Vagina (tissue), 2 donors: Measurements from ENCODE around the gene MAST4. TPM values are rescaled to one million over a fixed set of nuclear protein-coding genes. Genes with fewer than 3 reads are reported as not detected.

Source experiments
- DNase-seq, 2 donors: peaks; one replicate each; pipeline ENCODE4 v3.0.0-alpha.2; 2017; ENCODE audit errors: extremely low spot score in 2 of 2
- H3K27ac ChIP-seq: fragments of 200-600 bp; sonication (generic); one replicate; pipeline ENCODE4 v1.5.1; 2019
- H3K27me3 ChIP-seq: fragments of 200-600 bp; sonication (generic); one replicate; pipeline ENCODE4 v1.5.1; 2019
- H3K36me3 ChIP-seq, 2 donors: fragments of 200-600 bp; sonication (generic); one replicate each; pipeline ENCODE4 v1.5.1; 2017 to 2019
- H3K4me1 ChIP-seq: fragments of 200-600 bp; sonication (generic); one replicate; pipeline ENCODE4 v1.5.1; 2019
- H3K4me3 ChIP-seq, 2 donors: fragments of 200-600 bp; sonication (generic); 1 replicate in 1 of 2; 2 replicates in 1 of 2; pipeline ENCODE4 v1.5.1; 2016 to 2019
- H3K9me3 ChIP-seq: fragments of 200-600 bp; sonication (generic); one replicate; pipeline ENCODE4 v1.5.1; 2019
- CTCF ChIP-seq, 3 experiments: fragments of 450-650 bp in 2 of 3; fragments of 200-600 bp in 1 of 3; sonication (generic) in 1 of 3; IDR thresholded peaks; one replicate each; pipeline ENCODE4 v1.5.1; 2017 to 2019; ENCODE audit warnings: antibody characterized with exemption in 3 of 3, mild to moderate bottlenecking in 2 of 3, moderate library complexity in 2 of 3
- POLR2A ChIP-seq, 2 donors: fragments of 450-650 bp; IDR thresholded peaks; one replicate each; pipeline ENCODE4 v1.6.1; 2017; ENCODE audit warnings: antibody characterized with exemption in 2 of 2, mild to moderate bottlenecking in 2 of 2, moderate library complexity in 2 of 2
- POLR2AphosphoS5 ChIP-seq, 2 donors: sonication (generic); formaldehyde crosslinking; IDR thresholded peaks; one replicate each; pipeline ENCODE4 v1.9.0; 2017; ENCODE audit warnings: antibody characterized with exemption in 2 of 2, mild to moderate bottlenecking in 2 of 2, low read depth in 1 of 2; ENCODE audit not compliant: insufficient read depth in 1 of 2
- intact Hi-C: fragments of 100-400 bp; cut with DNase I; formaldehyde crosslinking; loops from one replicate; pipeline ENCODE4 v1.15.1; 2023
- total RNA-seq: library from RNA; depleted of rRNA; stranded (reverse); fragments of >200 nt; gene quantifications from one replicate; pipeline ENCODE4 v1.2.3, GENCODE V29; 2016

Gene MAST4
- total RNA-seq, 1 donor from 2014 or later: 85.9 TPM

DNA sequence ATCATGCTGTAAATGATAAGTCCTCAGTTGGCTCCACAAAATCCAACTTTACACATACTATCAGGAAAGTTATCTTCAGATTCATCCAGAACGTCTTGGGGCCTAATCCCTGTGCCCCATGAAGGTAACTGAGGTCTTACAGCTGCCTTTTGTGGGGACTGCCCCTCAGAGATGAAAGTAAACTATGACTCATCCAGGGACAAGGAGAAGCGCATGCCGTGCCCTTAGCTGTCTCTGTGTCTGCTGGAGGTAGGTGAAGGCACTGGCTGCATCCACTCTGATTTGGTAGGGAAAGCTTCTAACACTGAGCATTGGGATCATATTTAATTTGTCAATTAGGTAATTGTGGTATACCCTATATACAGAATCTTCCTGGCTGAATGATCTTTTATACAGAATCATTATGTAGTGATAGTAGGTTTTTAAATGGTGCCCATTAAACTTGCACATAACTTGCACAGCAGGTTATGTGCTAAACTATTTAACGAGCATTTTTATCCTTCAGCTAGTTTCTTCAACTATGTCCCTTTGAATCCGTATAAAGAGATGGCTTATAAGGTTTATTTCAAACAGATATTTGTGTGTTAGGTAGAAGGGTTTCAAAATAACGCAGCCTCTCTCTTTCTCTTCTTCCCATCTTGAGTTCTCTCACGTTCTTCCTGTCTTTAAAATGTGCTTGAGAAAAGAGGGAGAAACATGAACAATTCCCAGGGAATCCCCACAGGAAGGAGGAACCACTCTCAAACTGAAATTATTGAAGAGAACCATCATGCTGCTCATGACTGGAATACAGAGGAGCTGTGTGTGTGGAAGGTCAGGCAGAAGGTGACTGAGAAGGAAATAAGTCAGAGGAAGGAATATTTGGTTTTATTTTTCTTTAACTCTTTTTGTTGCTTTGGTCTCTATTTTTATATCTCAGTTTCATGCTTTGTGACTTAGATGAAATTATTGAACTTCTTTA lies 349.5 kb downstream of the MAST4 start:
- no peak for DNase-seq
- Histone ChIP-seq H3K9me3 (no peaks in the 10 kb centered on the region), H3K4me3 (no peak overlapping the region), H3K36me3 (no peaks in the 10 kb centered on the region), H3K27ac (no peak overlapping the region), H3K27me3 (no peaks in the 10 kb centered on the region), H3K4me1 (no peaks in the 10 kb centered on the region)
- intact Hi-C loops: no loop called here
- TF ChIP-seq POLR2A (IDR thresholded peaks at IDR 0.05) (no peak), CTCF (IDR thresholded peaks at IDR 0.05) (no peak), POLR2AphosphoS5 (IDR thresholded peaks at IDR 0.05; ENCODE audit: insufficient read depth in 1 of 2, low read depth in 1 of 2) (no peak)

GRCh38 chr5:66947458-66947857 lies 351.3 kb downstream of the MAST4 start:
- Histone ChIP-seq H3K4me3 (no peak overlapping the region), H3K27ac (no peak overlapping the region), H3K4me1 (no peaks in the 10 kb centered on the region), H3K27me3 (no peaks in the 10 kb centered on the region), H3K9me3 (no peaks in the 10 kb centered on the region), H3K36me3 (no peaks in the 10 kb centered on the region)
- TF ChIP-seq POLR2A (IDR thresholded peaks at IDR 0.05) (no peak), CTCF (IDR thresholded peaks at IDR 0.05) (no peak), POLR2AphosphoS5 (IDR thresholded peaks at IDR 0.05; ENCODE audit: insufficient read depth in 1 of 2, low read depth in 1 of 2) (no peak)
- intact Hi-C loops: no loop called here
- DNase-seq: no peak

- no peak overlapping the region for H3K27ac ChIP-seq
- DNase-seq: no peak
- H3K27me3 ChIP-seq: no peaks in the 10 kb centered on the region
- H3K9me3 ChIP-seq: no peaks in the 10 kb centered on the region
- intact Hi-C loops: no loop called here
- H3K4me1 ChIP-seq: no peaks in the 10 kb centered on the region
- TF ChIP-seq CTCF (IDR thresholded peaks at IDR 0.05): no peak
- no peak overlapping the region for H3K4me3 ChIP-seq
- no peaks in the 10 kb centered on the region for H3K36me3 ChIP-seq
Observed at GRCh38 chr5:66949066-66949465, 352.9 kb downstream of the MAST4 start.

DNA sequence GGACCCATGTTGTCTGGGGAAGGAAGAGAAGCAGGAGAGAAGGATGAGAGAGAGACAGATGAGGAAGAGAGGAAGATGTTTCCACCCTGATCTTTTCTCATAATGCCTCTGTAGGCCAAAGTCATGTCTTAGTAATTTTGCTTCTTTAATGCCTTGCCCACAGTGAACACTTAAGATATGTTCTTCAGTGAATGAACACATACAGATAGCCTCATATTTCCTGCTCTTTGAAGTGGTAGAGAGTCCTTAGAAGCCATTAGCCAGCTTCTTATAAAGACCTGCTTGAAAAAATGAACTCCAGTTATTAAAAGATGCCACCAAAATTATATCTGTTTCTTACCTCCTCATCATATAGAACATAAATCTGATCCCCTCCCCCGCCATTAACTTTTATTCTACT lies 356.0 kb downstream of the MAST4 start:
- TF ChIP-seq POLR2AphosphoS5 (IDR thresholded peaks at IDR 0.05; ENCODE audit: insufficient read depth in 1 of 2, low read depth in 1 of 2) (no peak), POLR2A (IDR thresholded peaks at IDR 0.05) (no peak), CTCF (IDR thresholded peaks at IDR 0.05) (no peak)

GRCh38 chr5:66956439-66956838 lies 360.2 kb downstream of the MAST4 start:
- no peak for DNase-seq
- no peak for TF ChIP-seq POLR2AphosphoS5 (IDR thresholded peaks at IDR 0.05; ENCODE audit: insufficient read depth in 1 of 2, low read depth in 1 of 2)
- TF ChIP-seq CTCF (IDR thresholded peaks at IDR 0.05): no peak
- no peak for TF ChIP-seq POLR2A (IDR thresholded peaks at IDR 0.05)
- Histone ChIP-seq H3K36me3 (no peaks in the 10 kb centered on the region), H3K4me1 (peaks cover 25% of the 10 kb centered on the region), H3K9me3 (no peaks in the 10 kb centered on the region), H3K27ac (no peak overlapping the region), H3K4me3 (no peak overlapping the region), H3K27me3 (no peaks in the 10 kb centered on the region)
- intact Hi-C loops: no loop called here

More for the DNA sequence above, 356.0 kb downstream of the MAST4 start:
- Histone ChIP-seq H3K4me1 (no peaks in the 10 kb centered on the region), H3K9me3 (no peaks in the 10 kb centered on the region), H3K27me3 (no peaks in the 10 kb centered on the region), H3K4me3 (no peak overlapping the region), H3K36me3 (no peaks in the 10 kb centered on the region), H3K27ac (no peak overlapping the region)
- intact Hi-C loops: no loop called here
- DNase-seq: no peak
